ENCODE results near the gene CTDSP2.

- TF ChIP-seq CTCF (IDR thresholded peaks at IDR 0.05 in 2 of 3, conservative IDR thresholded peaks at IDR 0.05 in 1 of 3; ENCODE audit: borderline replicate concordance in 1 of 3, insufficient read depth in 1 of 3, low read depth in 2 of 3, low read length in 2 of 3) (no peak), POLR2AphosphoS5 (IDR thresholded peaks at IDR 0.05; ENCODE audit: low read depth, low read length) (no peak), POLR2A (IDR thresholded peaks at IDR 0.05; ENCODE audit: borderline replicate concordance, extremely low read depth, insufficient read depth, insufficient read length) (no peak), CEBPB (IDR thresholded peaks at IDR 0.05; ENCODE audit: low read depth) (no peak), ELF1 (IDR thresholded peaks at IDR 0.05; ENCODE audit: borderline replicate concordance, low read depth) (no peak), ZBTB33 (IDR thresholded peaks at IDR 0.05; ENCODE audit: extremely low read depth, insufficient replicate concordance, low read length) (no peak)
These were observed 5.7 kb upstream of the CTDSP2 start for GRCh38 chr12:57852200-57852599.

Measured in HCT116 (cell line).